Naive B cell (primary cell): Measurements from ENCODE around the gene ASPRV1. TPM values are rescaled to one million over a fixed set of nuclear protein-coding genes. Genes with fewer than 3 reads are reported as not detected.
"Not testable (repeated sequence)": the region's sequence is repeated elsewhere in the genome, so short reads cannot be mapped to it uniquely, and the experiment has no call there.

Source experiments
- ATAC-seq, 2 donors: fragments of 150-1000 bp; cut with Tn5 transposase; 2 replicates each; pipeline ENCODE4 v1.10.0; 2021; ENCODE audit warnings: low read depth in 2 of 2, mild to moderate bottlenecking in 2 of 2, moderate library complexity in 2 of 2
- DNase-seq: peaks from one replicate; pipeline ENCODE4 v3.0.0; 2022
- H3K27ac Mint-ChIP-seq, 6 donors: one replicate each; pipeline ENCODE4 v1.8.0; 2020 to 2022; ENCODE audit warnings: mild to moderate bottlenecking in 6 of 6, mixed read lengths in 6 of 6, moderate library complexity in 5 of 6, inconsistent platforms in 2 of 6
- H3K27me3 Mint-ChIP-seq, 3 donors: one replicate each; pipeline ENCODE4 v1.8.0; 2021 to 2022; ENCODE audit warnings: mixed read lengths in 3 of 3, mild to moderate bottlenecking in 1 of 3
- H3K36me3 Mint-ChIP-seq, 2 donors: one replicate each; pipeline ENCODE4 v1.8.0; 2020 to 2022; ENCODE audit warnings: mixed read lengths in 2 of 2, inconsistent platforms in 1 of 2, mild to moderate bottlenecking in 1 of 2
- H3K4me1 Mint-ChIP-seq, 3 donors: one replicate each; pipeline ENCODE4 v1.8.0; 2020 to 2022; ENCODE audit warnings: mixed read lengths in 3 of 3, inconsistent platforms in 1 of 3, mild to moderate bottlenecking in 1 of 3, moderate library complexity in 1 of 3
- H3K4me3 Mint-ChIP-seq, 8 donors: one replicate each; pipeline ENCODE4 v1.8.0; 2020 to 2022; ENCODE audit warnings: mild to moderate bottlenecking in 8 of 8, mixed read lengths in 8 of 8, moderate library complexity in 8 of 8, inconsistent platforms in 2 of 8
- H3K9me3 Mint-ChIP-seq, 7 donors: one replicate each; pipeline ENCODE4 v1.8.0; 2020 to 2022; ENCODE audit warnings: mixed read lengths in 7 of 7, mild to moderate bottlenecking in 5 of 7, inconsistent platforms in 2 of 7, moderate library complexity in 1 of 7
- polyA plus RNA-seq, 6 donors: library from polyadenylated mRNA; unstranded; fragments of 300-500 nt; fragmentation: Illumina TruSeq; gene quantifications; one replicate each; pipeline ENCODE4 v1.2.3, GENCODE V29; 2021; ENCODE audit warnings: low read depth in 6 of 6

The ASPRV1 gene
- under 1 TPM in 5 of 6 donors, not detected in 1; 0.12 to 0.44 (median 0.32) TPM for polyA plus RNA-seq

- peak within 1 kb of the TSS in 2 of 6 donors; percentile 50 to 70 for H3K27ac Mint-ChIP-seq
- H3K27me3 Mint-ChIP-seq, result no peaks in the 10 kb centered on the region
- no peak for ATAC-seq
- no peak for DNase-seq
- no peaks in the 10 kb centered on the region for H3K36me3 Mint-ChIP-seq
- no peaks in the 10 kb centered on the region for H3K9me3 Mint-ChIP-seq
- H3K4me1 Mint-ChIP-seq, result peaks cover 0 to 3% (median 0%) of the 10 kb centered on the region in 3 donors
- no peak within 1 kb of the TSS for H3K4me3 Mint-ChIP-seq
Observed at GRCh38 chr2:69961496-69961895, at the start of gene ASPRV1. ASPRV1 (minus strand) TSS chr2:69961631; CDS start chr2:69961436, 195 bp downstream.

- H3K27ac Mint-ChIP-seq, result peak overlapping the region in 4 of 6 donors; percentile 22 to 75 (median 38)
- DNase-seq (no peak), ATAC-seq (no peak)
- H3K36me3 Mint-ChIP-seq, result peaks cover 9 to 11% of the 10 kb centered on the region in 2 donors
- no peaks in the 10 kb centered on the region for H3K27me3 Mint-ChIP-seq
- peaks cover 12 to 19% (median 14%) of the 10 kb centered on the region in 3 donors for H3K4me1 Mint-ChIP-seq
- H3K4me3 Mint-ChIP-seq, result peak overlapping the region in 1 of 8 donors; percentile 31
- peaks cover 0 to 2% (median 0%) of the 10 kb centered on the region in 7 donors for H3K9me3 Mint-ChIP-seq
Observed at GRCh38 chr2:70010576-70011111, 49.2 kb upstream of the ASPRV1 start.

DNA sequence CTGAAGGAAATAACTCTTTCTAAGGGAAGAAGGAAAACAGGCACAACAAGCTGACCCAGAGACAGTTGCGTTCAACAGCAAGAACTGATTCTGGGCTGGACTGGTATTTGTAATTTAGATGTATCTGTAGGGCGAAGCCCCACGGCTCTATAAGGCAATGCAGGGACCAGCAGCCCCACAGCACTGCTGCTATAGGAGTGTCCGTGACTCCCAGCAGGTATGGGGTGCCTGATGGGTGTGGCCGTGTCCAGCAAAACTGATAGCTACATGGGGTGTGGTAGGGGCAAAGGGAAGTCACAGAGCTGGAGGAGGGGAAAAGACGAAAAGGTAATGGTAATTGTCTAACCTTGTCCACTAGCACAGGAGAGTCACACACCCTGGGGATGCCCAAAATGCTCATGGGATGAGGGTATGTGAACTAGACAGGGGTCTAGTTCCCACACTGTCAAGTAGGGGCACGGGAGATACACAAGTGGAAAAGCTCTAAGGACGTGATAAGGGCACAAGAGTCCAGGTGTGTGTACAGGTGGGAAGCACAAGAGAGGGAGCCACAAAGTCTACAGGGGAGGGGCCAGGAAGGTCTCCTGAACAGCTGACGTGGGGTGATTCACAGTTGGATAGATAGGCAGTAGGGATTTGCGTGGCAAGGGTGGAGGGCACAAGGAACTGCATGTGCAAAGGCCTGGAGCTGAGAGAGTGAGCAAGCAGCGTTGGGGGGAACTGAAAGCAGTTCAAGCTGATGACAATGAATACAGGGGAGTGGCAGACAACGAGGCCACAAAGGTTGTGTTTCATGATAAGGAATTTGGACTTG, 48.5 kb upstream of the ASPRV1 start:
- H3K36me3 Mint-ChIP-seq, result peaks cover 4 to 6% of the 10 kb centered on the region in 2 donors
- H3K4me3 Mint-ChIP-seq, result peak overlapping the region in 3 of 8 donors; percentile 31 to 69 (median 53)
- DNase-seq (no peak), ATAC-seq (peak; percentile 40 to 56)
- peaks cover 0 to under 1% (median 0%) of the 10 kb centered on the region in 7 donors for H3K9me3 Mint-ChIP-seq
- H3K27me3 Mint-ChIP-seq, result no peaks in the 10 kb centered on the region
- H3K27ac Mint-ChIP-seq, result peak overlapping the region in 4 of 6 donors; percentile 4 to 84 (median 58)
- H3K4me1 Mint-ChIP-seq, result peaks cover 12 to 14% (median 14%) of the 10 kb centered on the region in 3 donors

DNA sequence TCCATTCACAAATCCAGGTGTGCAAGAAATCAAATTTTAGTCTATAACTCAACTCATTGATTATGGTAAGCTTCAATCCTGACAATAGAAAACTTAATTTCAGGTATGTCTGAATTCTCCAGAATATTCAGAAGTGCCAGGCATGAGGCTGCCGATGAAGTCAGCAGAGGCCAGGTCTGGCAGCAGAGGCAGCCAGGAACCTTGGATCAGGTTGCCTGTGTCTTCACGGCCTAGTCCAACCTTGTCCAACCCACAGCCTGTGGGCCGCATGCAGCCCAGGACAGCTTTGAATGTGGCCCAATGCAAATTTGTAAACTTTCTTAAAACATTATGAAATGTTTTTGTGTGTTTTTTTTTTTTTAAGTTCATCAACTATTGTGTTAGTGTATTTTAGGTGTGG, 46.9 kb upstream of the ASPRV1 start:
- Mint-ChIP-seq H3K4me1 (peaks cover 12 to 14% (median 13%) of the 10 kb centered on the region in 3 donors), H3K4me3 (no peak overlapping the region), H3K27me3 (no peaks in the 10 kb centered on the region), H3K27ac (no peak overlapping the region), H3K36me3 (peaks cover 0 to 4% of the 10 kb centered on the region in 2 donors), H3K9me3 (no peaks in the 10 kb centered on the region)
- ATAC-seq (no peak), DNase-seq (no peak)

GRCh38 chr2:70007151-70007550, 45.7 kb upstream of the ASPRV1 start:
- no peak overlapping the region for H3K27ac Mint-ChIP-seq
- no peaks in the 10 kb centered on the region for H3K9me3 Mint-ChIP-seq
- H3K4me3 Mint-ChIP-seq, result no peak overlapping the region
- no peaks in the 10 kb centered on the region for H3K27me3 Mint-ChIP-seq
- no peak for ATAC-seq
- H3K36me3 Mint-ChIP-seq, result peaks cover 0 to 4% of the 10 kb centered on the region in 2 donors
- peaks cover 13 to 23% (median 17%) of the 10 kb centered on the region in 3 donors for H3K4me1 Mint-ChIP-seq
- no peak for DNase-seq

- Mint-ChIP-seq H3K36me3 (peaks cover 0 to under 1% of the 10 kb centered on the region in 2 donors), H3K4me3 (no peak overlapping the region), H3K27me3 (no peaks in the 10 kb centered on the region), H3K4me1 (peaks cover 13 to 25% (median 17%) of the 10 kb centered on the region in 3 donors), H3K27ac (no peak overlapping the region), H3K9me3 (no peaks in the 10 kb centered on the region)
- DNase-seq, result no peak
- ATAC-seq, result no peak
Observed at GRCh38 chr2:70006447-70006784, 45.0 kb upstream of the ASPRV1 start.

DNA sequence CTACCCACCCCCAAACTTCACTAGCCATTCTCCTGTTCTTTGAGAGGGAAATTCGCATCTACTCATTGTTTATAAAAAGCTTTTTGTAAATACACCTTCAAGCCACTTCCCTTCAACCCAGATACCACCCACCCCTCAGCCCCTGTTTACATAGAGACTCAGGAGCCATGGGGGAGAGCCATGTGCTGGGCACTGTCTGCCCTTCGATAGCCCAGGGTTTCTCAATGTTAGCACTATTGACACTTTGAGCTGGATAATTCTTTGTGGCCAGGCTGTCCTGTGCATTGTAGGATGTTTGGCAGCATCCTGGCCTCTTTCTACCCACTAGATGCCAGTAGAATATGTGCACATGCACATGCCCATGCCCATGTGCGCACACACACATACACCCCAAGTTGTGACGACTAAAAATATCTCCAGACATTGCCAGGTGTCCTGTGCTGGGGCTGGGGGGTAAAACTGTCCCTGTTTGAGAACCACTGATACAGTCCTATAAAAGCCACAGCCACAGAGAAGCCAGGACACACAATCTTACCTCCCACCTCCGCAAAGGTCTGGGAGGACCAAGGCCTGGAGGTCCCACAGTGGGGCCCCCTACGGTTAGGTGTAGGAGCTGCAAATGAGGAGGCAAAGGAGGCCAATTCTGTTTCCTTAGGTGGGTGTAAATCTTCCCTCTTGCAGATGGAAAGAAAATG, 44.5 kb upstream of the ASPRV1 start:
- H3K36me3 Mint-ChIP-seq, result no peaks in the 10 kb centered on the region
- peak overlapping the region in 1 of 6 donors; percentile 65 for H3K27ac Mint-ChIP-seq
- DNase-seq (no peak), ATAC-seq (no peak)
- H3K4me3 Mint-ChIP-seq, result no peak overlapping the region
- H3K27me3 Mint-ChIP-seq, result no peaks in the 10 kb centered on the region
- H3K4me1 Mint-ChIP-seq, result peaks cover 13 to 25% (median 17%) of the 10 kb centered on the region in 3 donors
- H3K9me3 Mint-ChIP-seq, result no peaks in the 10 kb centered on the region

GRCh38 chr2:70005216-70005615, 43.8 kb upstream of the ASPRV1 start:
- Mint-ChIP-seq H3K4me3 (no peak overlapping the region), H3K27ac (peak overlapping the region in 1 of 6 donors; percentile 69), H3K36me3 (no peaks in the 10 kb centered on the region), H3K9me3 (no peaks in the 10 kb centered on the region), H3K27me3 (no peaks in the 10 kb centered on the region), H3K4me1 (peaks cover 6 to 18% (median 10%) of the 10 kb centered on the region in 3 donors)
- DNase-seq (no peak), ATAC-seq (no peak)

DNA sequence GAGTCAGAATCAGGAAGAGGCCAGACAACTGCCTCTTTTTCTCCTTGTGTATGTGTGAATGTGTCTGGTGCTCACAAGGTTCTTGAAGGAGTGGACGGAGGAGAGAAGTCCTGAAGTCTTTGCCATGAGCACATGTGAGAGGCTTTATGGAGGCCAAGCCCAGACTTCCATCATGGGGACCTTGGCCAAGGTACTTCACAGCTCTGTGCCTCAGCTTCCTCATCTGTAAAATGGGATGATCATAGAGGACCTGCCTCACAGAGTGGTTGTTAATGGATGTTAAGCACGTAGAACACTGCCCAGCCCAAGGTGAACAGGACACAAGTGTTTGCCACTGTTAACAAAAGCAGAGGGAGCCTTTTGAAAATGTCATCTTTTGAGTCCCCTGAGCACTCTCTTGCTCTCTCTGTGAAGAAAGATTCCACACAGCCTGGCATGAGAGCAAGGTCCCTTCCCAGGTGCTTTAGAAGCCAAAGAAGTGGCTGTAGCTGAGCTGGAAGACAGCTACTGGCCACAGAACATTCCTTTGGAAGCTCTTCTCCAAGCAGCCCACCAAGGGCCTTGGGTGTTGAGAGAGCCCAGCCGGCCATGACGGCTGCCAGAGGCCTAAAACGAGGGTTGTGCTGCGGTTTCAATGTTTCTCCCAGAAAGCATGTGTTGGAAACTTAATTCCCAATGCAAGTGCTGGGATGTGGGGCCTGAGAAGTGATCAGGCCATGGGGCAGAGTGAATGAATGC, 41.8 kb upstream of the ASPRV1 start:
- DNase-seq, result no peak
- Mint-ChIP-seq H3K4me3 (no peak overlapping the region), H3K27ac (peak overlapping the region in 2 of 6 donors; percentile 22 to 52), H3K27me3 (no peaks in the 10 kb centered on the region), H3K4me1 (peaks cover 0 to 11% (median 5%) of the 10 kb centered on the region in 3 donors), H3K36me3 (no peaks in the 10 kb centered on the region), H3K9me3 (no peaks in the 10 kb centered on the region)
- ATAC-seq, result no peak

DNA sequence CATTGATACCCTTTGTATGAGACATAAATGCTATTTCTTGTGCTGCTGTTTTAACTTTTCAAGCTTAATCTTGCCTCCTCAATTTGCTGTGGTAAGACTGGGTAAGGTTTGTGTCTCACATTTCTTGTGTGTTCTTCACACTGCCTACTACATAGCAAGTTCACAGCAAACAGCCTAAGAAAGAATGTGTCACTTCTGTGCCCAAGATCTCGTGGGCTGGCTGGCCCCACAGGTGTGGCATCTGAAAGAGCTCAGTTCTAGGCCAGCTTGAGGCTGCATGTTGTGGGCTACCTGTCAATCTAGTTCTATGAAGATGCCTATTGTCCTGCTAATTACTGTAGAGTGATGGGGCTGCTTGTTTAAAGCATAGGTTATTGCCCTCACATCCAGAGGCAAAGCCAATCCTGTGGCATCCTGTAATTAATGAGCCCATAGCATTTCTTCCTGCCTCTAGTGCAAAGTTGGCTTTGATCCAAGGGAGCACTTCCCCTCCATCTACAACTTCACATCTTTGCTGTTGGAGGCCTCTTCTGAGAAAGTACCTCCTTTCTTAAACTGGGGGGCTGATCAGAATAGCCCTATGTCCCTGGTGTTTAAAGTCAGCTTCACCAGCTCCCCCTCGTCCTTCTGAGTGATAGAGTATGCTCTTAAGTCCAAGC, 40.9 kb upstream of the ASPRV1 start:
- peaks cover 0 to 11% (median 5%) of the 10 kb centered on the region in 3 donors for H3K4me1 Mint-ChIP-seq
- H3K9me3 Mint-ChIP-seq, result no peaks in the 10 kb centered on the region
- H3K4me3 Mint-ChIP-seq, result no peak overlapping the region
- ATAC-seq (no peak), DNase-seq (no peak)
- H3K27ac Mint-ChIP-seq, result peak overlapping the region in 2 of 6 donors; percentile 52 to 74
- no peaks in the 10 kb centered on the region for H3K27me3 Mint-ChIP-seq
- H3K36me3 Mint-ChIP-seq, result no peaks in the 10 kb centered on the region

GRCh38 chr2:70000529-70000928, 39.1 kb upstream of the ASPRV1 start:
- H3K27me3 Mint-ChIP-seq, ATAC-seq, H3K27ac Mint-ChIP-seq, H3K9me3 Mint-ChIP-seq, H3K36me3 Mint-ChIP-seq, H3K4me3 Mint-ChIP-seq, DNase-seq: not testable (repeated sequence)
- peaks cover 0 to 11% (median 5%) of the 10 kb centered on the region in 3 donors for H3K4me1 Mint-ChIP-seq

GRCh38 chr2:69998761-69999160, 37.3 kb upstream of the ASPRV1 start:
- Mint-ChIP-seq H3K27me3 (no peaks in the 10 kb centered on the region), H3K4me3 (no peak overlapping the region), H3K27ac (peak overlapping the region in 1 of 6 donors; percentile 61), H3K9me3 (no peaks in the 10 kb centered on the region), H3K4me1 (peaks cover 0 to 11% (median 5%) of the 10 kb centered on the region in 3 donors), H3K36me3 (peaks cover 6% of the 10 kb centered on the region in 2 donors)
- DNase-seq, result no peak
- no peak for ATAC-seq
